Bronchial epithelial cell (primary cell): ENCODE measurements around the gene MGA. TPM values are rescaled to one million over a fixed set of nuclear protein-coding genes. Genes with fewer than 3 reads are reported as not detected.

Experiments used
- DNase-seq: peaks from one replicate; pipeline ENCODE4 v3.0.0-alpha.2; 2010; ENCODE audit warnings: low read depth
- FAIRE-seq: peaks from 2 replicates; lab custom pipeline; 2011; peaks lifted over from hg19 to GRCh38; lab: Jason Lieb, UNC
- H3K27me3 ChIP-seq: 2 replicates; pipeline ENCODE4 v1.5.1; 2011; ENCODE audit warnings: low read length; ENCODE audit not compliant: control insufficient read depth, insufficient read depth
- H3K36me3 ChIP-seq: 2 replicates; pipeline ENCODE4 v1.5.1; 2011; ENCODE audit warnings: low read length; ENCODE audit not compliant: control insufficient read depth, insufficient read depth
- H3K4me3 ChIP-seq: 2 replicates; pipeline ENCODE4 v1.5.1; 2011; ENCODE audit warnings: mild to moderate bottlenecking, low read depth, low read length, control low read depth
- total RNA-seq: library from RNA; depleted of rRNA; stranded (reverse); fragments of >200 nt; gene quantifications from 2 replicates; pipeline ENCODE4 v1.2.1, GENCODE V29; 2014
- TF ChIP-seq, protein P1 (sequence below): IDR thresholded peaks from 2 replicates; pipeline ENCODE4 v1.5.1; 2011; ENCODE audit warnings: mild to moderate bottlenecking, moderate library complexity, low read length, control low read depth, inconsistent platforms; ENCODE audit not compliant: insufficient read depth, severe bottlenecking

Gene MGA
- total RNA-seq, 1 donor from 2014 or later, result 24.0 TPM

DNA sequence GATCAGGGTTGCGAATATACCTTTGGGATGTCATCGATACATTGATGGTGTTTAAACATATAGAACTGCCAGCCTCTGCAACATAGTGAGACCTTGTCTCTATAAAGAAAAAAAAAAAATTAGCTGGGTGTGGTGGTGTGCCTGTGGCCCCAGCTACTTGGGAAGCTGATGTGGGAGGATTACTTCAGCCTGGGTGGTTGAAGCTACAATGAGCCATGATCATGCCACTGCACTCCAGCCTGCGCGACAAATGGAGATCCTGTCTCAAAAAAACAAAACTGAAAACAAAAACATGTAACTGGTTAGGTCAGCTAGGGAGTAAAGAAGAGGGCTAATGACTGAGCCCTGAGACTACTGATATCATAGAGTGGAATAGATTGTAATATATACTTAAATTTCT, 30.7 kb upstream of the MGA start:
- Histone ChIP-seq H3K4me3 (no peak overlapping the region), H3K36me3 (no peaks in the 10 kb centered on the region), H3K27me3 (no peaks in the 10 kb centered on the region)
- DNase-seq (no peak), FAIRE-seq (no peak)
- TF ChIP-seq, protein P1, sequence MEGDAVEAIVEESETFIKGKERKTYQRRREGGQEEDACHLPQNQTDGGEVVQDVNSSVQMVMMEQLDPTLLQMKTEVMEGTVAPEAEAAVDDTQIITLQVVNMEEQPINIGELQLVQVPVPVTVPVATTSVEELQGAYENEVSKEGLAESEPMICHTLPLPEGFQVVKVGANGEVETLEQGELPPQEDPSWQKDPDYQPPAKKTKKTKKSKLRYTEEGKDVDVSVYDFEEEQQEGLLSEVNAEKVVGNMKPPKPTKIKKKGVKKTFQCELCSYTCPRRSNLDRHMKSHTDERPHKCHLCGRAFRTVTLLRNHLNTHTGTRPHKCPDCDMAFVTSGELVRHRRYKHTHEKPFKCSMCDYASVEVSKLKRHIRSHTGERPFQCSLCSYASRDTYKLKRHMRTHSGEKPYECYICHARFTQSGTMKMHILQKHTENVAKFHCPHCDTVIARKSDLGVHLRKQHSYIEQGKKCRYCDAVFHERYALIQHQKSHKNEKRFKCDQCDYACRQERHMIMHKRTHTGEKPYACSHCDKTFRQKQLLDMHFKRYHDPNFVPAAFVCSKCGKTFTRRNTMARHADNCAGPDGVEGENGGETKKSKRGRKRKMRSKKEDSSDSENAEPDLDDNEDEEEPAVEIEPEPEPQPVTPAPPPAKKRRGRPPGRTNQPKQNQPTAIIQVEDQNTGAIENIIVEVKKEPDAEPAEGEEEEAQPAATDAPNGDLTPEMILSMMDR, result no peak

GRCh38 chr15:41629883-41630282, 30.3 kb upstream of the MGA start:
- H3K36me3 ChIP-seq, result no peaks in the 10 kb centered on the region
- TF ChIP-seq, protein P1, result no peak
- H3K27me3 ChIP-seq, result no peaks in the 10 kb centered on the region
- DNase-seq (no peak), FAIRE-seq (no peak)
- no peak overlapping the region for H3K4me3 ChIP-seq

DNA sequence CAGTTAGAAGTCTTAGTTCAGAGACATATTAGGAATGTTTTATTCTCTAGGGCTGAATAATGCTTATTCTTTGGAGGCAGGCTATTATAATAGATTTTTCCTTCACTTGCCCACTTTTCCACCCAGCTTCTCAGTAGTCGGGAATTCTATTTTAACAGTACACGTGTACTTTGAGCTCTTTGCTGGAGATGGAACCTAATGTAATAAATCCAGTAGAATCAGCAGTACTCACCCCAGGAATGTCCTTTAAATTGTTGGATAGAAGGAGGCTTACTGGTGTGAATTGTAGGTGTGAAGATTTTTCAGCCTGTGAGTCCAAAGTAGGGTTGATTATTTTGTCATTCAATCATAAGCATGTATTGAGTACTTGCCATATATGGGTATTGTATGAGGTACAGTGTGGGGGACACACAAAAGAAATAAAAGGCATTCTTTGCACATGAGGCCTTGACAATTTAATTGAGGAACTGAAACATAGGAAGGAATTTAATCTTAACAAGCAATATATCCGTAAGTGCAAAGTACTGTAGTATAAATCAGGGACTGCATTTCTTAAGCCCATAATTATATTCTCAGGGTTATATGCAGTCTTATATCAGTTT, 29.5 kb upstream of the MGA start:
- no peaks in the 10 kb centered on the region for H3K27me3 ChIP-seq
- FAIRE-seq (no peak), DNase-seq (no peak)
- H3K36me3 ChIP-seq, result no peaks in the 10 kb centered on the region
- TF ChIP-seq, protein P1, result no peak
- no peak overlapping the region for H3K4me3 ChIP-seq

DNA sequence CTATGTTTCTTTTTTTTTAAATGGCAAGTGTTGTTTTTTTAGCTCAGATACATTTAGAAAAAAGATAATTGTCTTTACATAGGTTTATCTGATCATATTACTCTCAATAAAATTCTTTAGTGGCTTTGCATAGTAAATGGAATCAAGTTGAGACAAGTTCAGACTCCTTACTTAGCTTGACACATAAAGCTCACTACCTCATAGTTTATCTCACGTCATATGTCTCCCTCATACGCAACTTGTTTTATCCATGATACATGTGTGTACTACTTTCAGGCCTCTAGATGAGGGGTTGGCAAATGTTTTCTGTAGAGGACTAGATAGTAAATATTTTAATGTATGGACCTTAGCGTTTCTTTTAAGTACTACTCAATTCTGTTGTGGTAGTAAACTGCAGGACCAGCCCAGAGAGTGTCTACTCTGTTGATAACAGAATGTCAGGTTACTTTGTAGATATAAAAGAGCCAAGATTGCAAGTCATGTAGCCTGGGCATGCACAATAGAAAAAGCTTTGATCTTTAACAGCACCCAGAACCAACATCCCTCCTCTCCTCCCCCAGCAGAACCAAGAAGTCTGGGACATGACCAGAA, 28.2 kb upstream of the MGA start:
- H3K4me3 ChIP-seq, result no peak overlapping the region
- FAIRE-seq, result no peak
- H3K36me3 ChIP-seq, result no peaks in the 10 kb centered on the region
- H3K27me3 ChIP-seq, result no peaks in the 10 kb centered on the region
- TF ChIP-seq, protein P1, result no peak
- peak; percentile 87 for DNase-seq

DNA sequence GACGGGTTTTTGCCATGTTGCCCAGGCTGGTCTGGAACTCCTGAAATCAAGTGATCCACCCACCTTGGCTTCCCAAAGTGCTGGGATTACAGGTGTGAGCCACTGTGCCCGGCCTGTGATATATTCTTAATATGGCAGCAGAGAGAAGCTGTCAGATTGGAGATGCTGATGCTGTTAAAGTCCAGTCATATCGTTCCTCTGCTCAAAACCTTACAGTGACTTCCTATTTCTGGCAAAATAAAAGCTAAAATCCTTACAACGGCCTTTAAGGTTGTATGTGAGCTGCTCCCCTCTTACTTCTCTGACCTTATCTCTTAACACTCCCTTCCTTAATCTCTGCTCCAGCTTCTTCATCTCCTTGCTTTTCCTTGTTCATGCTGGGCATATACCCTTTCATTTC, 26.6 kb upstream of the MGA start:
- Histone ChIP-seq H3K27me3 (no peaks in the 10 kb centered on the region), H3K36me3 (no peaks in the 10 kb centered on the region), H3K4me3 (no peak overlapping the region)
- TF ChIP-seq, protein P1, result no peak
- FAIRE-seq (no peak), DNase-seq (no peak)
